ENCODE measurements around the gene MESP2.
"Not testable (repeated sequence)": the region's sequence is repeated elsewhere in the genome, so short reads cannot be mapped to it uniquely, and the experiment has no call there.

MESP2 gene

DNA sequence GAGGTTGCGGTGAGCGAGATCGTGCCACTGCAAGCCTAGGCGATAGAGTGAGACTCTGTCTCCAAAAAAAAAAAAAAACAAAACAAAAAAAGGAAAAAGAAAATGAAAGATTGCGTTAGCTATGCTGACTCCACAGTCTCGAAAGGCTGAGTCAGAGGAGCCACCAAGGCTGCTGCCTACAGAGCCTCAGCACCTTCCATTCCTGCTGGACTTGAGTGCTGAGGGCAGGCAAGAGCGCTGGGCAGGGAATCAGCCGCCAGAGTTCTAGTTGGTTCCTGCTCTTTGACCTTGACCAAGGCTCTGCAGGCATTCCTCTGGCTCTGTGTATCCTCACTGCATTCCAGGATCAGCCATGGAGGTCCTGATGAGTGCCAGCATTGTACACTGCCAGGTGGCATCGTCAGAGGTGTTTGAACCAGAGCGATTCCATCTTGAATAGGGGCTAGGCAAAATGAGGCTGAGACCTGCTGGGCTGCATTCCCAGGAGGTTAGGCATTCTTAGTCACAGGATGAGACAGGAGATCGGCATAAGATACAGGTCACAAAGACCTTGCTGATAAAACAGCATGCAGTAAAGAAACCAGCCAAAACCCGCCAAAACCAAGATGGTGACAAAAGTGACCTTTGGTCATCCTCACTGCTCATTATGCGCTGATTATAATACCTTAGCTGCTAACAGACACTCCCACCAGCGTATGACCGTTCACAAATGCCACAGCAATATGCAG is 5.9 kb downstream of the MESP2 start:
- no peak for FAIRE-seq

DNA sequence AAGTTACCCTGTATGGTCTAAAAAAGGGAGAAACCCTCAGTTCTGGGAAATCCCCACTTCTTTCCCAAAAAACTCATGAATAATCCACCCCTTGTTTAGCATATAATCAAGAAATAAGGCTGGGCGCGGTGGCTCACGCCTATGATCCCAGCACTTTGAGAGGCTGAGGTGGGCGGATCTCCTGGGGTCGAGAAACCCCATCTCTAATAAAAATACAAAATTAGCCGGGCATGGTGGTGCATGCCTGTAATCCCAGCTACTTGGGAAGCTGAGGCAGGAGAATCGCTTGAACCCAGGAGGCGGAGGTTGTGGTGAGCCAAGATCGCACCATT is 6.5 kb downstream of the MESP2 start:
- FAIRE-seq: not testable (repeated sequence)

DNA sequence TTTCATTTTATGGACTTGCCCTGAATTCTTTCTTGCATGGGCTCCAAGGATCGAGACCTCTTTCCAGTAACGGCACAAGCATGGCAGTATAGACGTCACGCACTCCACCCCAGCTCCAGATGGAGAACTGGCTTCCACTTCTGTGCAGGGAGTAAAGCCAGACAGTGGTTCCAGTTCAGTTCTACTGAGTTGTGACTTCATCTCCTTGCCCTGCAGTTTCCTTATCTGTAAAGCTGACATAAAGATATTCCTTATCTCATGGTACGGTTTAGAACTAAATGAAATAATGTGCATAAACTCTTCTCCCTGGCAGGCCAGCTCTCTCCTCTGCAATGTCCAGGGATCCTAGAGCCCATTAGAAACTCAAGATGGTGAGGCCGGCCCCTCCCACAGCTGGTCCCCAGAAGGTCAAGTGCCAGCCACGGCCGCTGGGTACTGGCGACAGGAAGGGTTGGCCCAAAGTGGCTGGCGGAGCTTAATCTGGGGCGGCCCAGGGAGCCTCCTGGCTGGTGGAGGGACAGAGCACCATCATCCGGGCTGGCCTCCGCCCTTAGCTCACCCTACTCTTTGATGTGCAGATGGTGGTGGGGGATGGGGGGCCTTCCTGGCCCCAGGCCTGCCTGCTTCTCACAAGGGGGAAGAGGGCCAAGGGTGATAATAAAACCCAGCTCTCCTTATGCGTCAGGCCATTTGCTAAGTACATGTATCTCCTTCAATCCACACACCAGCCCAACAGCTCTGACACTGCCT is 7.2 kb downstream of the MESP2 start:
- no peak for FAIRE-seq

DNA sequence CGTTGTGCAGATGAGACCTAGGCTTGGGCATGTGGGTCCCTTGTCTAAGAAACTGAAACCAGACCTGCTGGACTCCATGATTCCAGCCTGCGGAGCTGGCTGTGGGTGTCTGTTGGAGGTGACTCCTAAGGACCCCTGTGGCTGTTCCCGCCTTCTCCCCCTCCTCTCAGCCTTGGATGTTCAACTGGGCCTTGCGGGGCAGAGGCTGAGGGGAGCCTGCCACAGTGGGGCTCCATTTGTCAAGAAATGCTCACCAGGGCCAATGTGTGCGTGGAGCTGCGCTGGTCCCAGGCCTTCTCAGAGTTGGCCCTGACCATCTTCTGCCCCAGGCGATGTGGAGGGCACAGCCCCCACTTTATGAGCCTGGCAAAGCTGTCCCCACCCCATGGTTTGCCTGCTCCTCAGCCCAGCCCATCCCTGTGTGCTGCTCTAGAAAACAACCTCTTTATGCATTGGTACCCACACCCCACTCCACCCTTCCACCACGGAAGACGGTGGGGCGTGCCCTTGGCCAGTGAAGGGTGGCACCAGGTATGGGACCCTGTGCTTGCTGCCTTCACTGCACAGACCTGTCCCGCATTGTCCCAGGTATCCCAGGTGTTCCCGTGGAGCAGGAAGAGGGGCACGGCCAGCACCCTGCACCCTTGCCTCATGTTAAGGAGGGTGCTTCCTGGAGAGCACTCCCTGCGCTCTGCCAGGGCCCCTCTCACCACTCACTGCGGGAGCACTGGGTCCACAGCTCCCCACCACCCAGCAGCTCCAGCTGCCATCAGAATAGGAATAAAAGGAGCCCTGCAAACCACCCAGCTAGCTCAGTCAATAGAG is 7.9 kb downstream of the MESP2 start:
- FAIRE-seq: no peak

DNA sequence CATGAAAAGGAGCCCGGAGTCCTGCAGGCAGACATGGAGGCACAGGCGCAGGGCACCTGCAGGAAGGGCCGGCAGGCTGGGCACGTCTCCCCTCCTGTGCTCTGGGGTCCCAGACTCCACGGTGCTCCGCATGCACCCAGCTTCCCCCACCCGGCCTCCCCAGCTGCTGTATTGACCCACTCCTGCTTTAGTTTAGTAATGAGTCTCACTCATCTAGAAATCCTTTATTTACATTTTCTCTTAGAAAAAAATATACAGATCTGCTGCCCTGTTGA is 8.5 kb downstream of the MESP2 start:
- no peak for FAIRE-seq

DNA sequence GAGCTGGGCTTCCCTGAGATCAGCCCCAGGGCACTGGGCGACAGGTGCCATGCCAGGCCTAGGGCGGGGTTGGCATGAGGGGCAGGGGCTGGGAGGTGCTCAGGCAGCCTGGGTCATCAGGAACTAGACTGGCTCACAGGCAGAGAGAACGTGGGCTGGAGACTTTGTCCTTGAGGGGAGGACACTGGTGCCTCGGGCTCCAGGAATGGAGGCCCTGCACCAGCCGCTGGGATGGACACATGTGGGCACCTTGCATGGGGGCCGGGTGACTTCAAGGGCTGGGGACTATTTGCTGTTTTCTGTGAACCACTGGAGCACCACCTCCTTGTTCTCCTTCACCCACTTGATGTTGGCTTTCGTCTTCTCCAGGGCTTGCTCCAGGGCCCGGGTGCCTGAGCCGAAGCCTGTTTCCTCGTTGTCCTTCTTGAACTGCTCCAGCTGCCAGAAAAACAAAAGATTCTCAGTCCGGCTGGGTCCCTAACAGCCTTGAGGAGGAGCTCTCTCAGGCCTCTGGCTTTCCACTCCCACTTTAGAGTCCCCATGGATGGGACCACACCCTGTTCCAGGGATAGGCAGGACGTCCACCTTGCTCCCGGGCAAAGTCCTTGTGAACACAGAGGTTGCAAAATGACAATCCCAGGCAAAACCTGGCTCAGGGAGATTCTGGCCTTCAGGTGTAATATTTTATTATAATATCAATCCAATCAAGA is 9.1 kb downstream of the MESP2 start:
- FAIRE-seq: no peak

DNA sequence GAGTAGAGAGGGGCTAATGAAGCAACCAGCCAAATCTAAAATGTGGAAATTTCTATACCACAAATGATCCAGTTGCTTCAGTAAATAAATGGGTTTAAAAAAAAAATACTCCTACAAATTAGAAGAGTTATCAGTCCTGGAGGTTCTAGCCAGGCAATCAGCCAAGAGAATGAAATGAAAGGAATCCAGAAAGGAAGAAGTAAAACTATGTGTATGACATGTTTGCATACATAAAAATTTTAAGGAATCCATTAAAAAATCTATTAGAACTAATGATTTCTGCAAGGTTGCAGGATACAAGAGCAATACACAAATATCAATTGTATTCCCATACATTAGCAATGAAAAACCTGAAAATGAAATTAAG is 9.6 kb downstream of the MESP2 start:
- FAIRE-seq: no peak

DNA sequence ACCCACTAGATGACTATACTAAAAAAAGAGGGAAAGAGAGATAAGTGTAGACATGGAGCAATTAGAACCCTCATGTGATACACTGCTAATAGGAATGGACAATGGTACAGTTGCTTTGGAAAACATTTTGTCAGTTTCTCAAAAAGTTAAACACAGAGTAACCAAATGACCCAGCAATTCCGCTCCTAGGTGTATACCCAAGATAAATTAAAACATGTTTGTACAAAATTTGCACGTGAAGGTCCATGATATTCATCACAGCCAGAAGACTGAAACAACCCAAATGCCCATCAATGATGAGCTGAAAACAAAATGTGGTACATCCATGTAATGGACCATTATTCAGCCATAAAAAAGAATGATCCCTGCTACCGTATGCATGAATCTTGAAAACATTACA is 11.8 kb downstream of the MESP2 start:
- no peak for FAIRE-seq

DNA sequence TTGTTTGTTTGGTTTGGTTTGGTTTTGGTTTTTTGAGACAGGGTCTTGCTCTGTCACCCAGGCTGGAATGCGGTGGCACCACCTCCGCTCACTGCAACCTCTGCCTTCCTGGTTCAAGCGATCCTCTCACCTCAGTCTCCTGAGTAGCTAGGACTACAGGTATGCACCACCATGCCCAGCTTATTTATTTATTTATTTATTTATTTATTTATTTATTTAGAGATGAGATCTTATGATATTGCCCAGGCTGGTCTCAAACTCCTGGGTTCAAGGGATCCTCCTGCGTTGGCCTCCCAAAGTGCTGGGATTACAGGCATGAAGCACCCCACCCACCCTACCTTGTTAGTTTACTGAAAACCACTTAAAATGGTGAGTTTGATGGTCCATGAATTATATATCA is 12.5 kb downstream of the MESP2 start:
- not testable (repeated sequence) for FAIRE-seq

DNA sequence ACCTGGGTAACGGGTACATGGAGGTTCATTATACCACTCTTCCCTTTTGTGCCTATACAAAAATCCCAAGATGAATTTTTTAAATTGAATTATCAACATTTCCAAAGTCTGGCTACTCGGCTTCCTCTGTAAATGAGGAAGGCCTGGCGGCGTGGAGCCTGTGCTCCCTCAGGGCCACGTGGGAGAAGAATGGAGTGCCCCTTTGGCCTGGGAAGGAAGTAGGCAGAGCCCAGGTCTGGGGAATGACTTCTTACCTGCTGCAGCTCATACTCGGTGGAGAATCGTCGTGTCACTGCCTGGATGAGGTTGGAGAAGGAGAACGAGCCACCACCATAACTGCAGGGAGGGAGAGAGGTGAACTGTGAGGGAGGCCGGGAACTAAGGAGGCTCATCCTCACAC is 14.1 kb downstream of the MESP2 start:
- FAIRE-seq: no peak

DNA sequence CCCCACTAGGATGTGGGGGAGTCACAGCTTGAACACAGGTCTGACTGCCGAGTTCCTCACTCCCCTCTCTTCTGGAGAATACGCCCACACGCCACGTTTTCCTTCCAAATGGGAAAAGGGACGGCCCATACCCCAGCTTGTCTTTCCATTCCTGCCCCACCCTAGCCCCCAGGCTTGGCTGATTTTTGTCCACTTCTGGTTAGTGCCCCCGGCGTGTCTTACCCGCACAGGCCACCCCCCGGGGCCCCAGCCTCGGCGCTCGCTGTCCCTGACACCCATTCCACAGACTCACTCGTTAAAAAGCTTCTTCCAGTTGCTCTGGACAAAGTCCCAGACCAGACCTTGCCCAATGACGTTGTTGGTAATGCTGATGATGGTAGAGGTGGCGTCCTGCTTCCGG is 14.5 kb downstream of the MESP2 start:
- no peak for FAIRE-seq

DNA sequence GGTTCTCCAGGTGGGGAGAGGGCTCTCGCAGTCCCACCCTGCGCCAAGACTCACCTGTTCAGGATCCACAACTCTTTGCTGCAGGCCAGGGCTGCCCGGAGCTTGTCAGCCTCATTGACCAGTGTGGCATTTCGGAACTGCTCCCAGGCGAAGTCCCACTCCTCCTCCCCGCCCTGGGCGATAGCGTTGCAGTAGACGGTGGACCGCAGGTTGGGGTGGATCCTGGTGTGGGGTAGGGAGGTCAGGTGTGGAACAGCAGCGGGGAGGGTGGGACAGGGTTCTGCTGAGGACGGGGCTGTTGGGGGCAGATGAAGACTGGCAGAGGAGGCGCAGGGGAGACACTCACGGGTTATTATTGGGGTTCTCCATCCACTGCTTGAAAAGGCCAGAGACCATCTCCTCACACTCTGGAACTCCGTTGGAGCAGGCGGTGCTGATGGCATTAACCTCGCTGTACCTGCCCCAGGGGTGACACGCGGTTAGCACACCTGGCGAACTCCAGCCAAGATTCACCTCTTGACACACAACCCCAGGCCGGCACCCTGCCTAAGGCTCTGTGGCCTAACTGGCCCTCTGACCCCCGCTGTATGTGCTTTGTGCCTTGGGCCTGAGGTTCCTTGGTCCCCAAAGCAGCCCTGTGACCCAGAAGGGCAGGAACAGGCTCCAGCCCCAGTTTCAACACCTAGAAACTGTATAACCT is 16.1 kb downstream of the MESP2 start:
- no peak for FAIRE-seq

DNA sequence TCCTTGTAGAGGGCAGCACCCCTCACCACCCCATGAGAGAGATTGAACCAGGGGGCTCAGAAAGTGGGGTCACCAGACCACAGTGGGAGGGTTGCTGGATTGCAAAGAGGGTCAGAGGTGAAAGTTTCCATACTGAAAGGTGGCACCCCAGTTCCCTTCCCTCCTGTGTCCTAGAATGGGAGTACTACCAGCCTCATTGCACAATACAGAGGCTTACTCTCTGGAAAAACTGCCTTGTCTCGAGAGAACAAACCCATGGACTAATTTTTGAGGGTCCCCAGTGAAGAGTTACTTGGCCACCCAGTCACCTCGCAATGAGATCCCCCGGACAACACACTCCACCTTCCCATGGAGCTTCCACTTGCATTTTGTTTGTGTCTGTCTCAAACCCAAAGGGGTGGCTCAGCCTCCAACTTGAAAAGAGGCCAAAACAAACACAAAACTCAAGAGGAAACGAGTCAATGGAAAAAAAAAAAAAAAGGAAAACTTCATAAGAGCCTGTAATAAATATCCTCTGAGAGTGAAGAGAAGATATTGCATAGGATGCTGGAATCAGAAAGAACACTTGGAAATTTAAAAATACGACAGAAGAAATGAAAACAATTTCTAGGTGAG is 18.6 kb downstream of the MESP2 start:
- FAIRE-seq: no peak

DNA sequence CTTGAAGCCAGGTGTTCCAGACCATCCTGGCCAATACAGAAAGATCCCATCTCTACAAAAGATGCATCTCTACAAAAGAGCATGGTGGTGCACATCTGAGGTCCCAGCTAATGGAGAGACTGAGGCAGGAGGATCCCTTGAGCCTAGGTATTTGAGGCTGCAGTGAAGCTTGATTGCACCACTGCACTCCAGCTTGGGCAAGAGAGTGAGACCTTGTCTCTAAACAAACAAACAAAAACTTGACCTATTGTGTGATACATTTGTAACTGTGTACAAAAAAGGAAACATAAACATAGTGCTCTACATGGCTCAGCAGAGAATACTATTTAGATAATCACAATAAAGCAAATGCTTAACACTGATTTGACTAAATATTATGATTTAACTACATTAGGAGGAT is 19.9 kb downstream of the MESP2 start:
- no peak for FAIRE-seq

DNA sequence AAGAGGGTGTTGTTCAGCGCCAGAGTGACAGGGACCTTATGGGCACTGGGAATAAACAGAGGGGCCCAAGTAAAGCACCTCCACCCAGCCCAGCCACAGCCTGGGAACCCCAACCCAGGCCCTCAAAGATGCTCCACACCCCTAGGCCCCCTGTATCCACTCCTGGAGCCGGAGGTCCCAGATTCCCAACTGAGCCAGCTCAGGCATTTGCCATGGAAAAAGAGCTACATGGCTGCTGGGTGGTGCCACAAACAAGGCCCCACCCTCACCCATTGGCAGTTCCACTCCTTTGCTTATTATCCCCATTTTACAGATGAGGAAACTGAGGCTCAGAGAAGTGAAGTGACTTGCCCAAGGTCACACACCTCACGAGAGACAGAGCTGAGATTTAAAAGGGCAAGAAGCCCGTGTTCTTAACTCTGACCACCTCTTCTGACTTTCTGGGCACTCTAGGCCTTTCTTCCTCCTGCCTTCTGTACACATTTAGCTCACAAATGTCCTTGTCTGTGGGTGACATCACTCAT is 21.6 kb downstream of the MESP2 start:
- FAIRE-seq: no peak

DNA sequence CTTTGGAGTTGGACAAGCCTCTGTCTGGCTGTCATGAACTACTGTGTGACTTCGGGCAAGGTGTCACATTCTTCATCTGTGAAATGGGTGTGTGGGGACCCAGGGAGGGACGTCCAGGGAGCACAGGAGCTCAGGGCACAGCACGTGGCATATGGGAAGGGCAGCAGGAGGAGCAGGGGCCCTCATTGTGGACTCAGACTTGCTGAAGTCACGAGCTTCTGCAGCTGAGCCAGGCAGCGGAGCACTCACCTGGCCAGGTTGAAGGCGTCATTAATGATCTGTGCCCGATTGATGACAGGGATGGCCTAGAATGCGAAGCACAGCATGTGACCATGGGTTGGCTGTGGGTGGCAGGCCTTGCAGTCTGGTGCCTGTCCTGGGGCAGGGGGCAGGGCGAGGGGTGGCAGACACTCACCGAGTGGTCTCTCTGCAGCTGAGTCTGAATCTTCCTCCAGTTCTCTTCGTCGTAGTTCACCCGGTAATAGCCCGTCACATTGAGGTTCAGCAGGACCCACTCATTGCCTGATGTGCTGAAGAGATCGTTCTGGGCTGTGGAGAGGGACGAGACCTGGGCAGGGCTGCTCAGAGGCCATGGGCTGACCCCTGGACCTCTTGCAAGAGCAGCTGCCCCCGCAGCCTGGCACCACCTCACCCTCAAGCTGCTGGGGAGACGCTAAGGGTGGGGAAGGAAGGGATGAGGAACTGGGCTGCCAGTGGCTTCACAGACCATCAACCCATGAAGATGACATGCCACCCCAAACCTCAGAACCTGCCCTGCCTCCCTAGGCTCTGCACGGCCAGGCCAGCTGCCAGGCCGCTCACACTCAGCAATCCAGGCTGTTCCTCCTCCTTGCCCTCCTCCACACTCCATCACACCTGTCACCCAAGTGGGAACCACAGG is 23.1 kb downstream of the MESP2 start:
- FAIRE-seq: no peak

DNA sequence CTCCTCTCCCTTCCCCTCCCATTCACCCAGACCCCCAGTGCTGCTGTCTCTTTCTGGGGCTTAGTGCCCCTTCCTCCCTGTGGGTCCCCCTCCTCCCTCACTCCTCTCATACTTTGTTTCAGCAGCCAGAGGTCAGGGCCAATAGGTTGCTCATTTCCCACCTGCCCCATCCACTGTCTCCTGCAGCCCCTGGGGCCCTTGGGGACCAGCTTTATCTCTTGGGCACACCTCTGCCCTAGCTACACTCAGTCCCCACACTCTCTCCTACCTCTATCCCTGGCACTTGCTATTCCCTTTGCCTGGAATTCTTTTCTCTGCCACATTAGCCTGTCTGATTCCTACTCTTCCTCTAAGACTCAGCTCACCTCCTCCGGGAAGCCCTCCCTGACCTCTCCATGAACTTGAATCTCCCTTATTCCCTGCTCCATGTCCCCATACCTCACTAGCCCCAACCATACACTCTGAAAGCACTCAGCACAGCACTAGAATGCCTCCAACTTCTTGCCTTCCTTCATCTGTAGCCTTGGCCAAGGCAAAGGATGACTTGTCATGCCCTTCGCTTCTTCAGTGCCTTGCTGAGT is 23.9 kb downstream of the MESP2 start:
- no peak for FAIRE-seq

DNA sequence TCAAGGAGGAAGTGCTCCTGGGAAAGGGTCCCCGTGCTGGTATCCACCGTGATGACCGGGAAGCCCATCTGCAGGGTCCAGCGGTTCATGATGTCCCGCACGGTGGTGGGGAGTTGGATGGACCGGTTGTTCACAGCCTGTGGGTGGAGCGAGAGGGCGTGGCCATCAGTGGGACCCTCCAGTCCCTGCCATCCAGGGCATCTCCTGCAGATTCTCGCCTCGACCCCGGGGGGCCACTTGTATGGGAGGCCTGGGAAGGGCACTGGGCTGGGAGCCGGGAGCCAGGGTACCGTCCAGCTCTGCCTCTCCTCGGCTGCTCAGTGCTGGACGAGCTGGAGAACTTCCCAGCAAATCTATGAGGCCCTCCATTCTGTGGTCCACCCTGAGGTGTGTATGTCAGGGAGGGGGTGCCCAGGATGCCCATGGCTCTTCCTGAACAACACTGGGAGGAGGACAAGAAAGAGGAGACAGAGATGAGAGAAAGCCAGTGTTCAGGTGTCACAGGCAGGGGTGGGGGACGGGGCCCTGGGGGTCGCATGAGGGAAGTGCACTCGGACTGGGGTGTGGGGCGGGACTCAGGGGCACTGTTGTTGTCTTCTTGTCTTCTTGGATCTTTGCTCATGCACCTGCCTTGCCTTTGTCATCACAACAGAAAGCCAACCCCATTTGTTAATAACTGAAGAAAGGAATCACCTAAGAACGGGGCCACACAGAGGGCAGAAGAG is 25.5 kb downstream of the MESP2 start:
- FAIRE-seq: no peak

DNA sequence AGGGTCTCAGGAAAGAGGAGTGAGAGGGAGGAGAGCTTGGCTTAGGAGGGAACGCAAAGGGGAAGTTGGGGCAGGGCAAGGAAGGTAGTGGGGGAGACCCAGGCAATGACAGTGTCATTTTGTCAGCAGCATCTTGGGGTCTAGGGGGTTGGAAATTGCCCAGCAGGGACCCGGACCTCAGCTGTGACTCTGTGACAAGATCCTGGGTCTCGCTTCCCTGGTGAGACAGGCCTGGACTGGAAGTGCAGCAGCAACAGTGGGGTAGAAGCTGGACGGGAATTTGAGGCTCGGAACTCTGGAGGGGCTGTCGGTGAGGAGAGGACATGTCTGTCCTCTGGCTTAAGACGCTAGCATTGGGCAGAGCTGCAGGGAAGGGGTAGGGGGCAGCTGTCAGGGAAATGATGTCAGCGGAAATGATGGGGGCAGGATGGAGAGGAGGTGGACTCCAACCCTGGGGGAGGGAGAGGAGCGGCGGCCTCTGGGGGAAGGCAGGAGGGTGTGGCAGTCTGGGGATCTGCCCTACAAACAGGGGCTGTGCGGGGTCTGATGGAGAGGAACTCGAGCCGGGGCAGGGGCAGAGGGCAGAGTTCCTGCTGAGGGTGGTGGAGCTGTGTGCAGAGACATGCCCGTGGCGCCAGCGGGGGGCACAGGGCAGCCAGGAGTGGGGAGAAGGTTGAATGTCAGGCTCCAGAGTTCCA is 26.2 kb downstream of the MESP2 start:
- FAIRE-seq: no peak

All from endometrium (tissue), 2 donors.